Calu3 (cell line): Measurements from ENCODE around the gene COL18A1. TPM values are rescaled to one million over a fixed set of nuclear protein-coding genes. Genes with fewer than 3 reads are reported as not detected.
A peak's percentile ranks its signal among the peaks of the same experiment; 100 is the strongest.

ENCODE experiments used
- Bru-seq: library from RNA; stranded (reverse); fragments of 400-500 nt; gene quantifications from one replicate; lab custom pipeline; 2021; lab: Mats Ljungman, UMichigan
- BruChase-seq, 2 experiments: library from RNA; stranded (reverse); fragments of 400-500 nt; gene quantifications; one replicate each; lab custom pipeline; 2021; lab: Mats Ljungman, UMichigan
- BruUV-seq: library from RNA; stranded (reverse); fragments of 400-500 nt; replicated peaks from 2 replicates; lab custom pipeline; 2021; lab: Mats Ljungman, UMichigan
- CTCF ChIA-PET: fragments of 300-600 bp; sonication (Branson Sonifier 250); formaldehyde crosslinking; loops from one replicate; lab custom pipeline; 2022; ENCODE audit warnings: antibody characterized with exemption; lab: Charles Lee
- DNase-seq: peaks from one replicate; pipeline ENCODE4 v3.0.0; 2022
- H3K27ac Mint-ChIP-seq: one replicate; pipeline ENCODE4 v1.8.0; 2022; ENCODE audit warnings: mixed read lengths; ENCODE audit not compliant: unreplicated experiment
- H3K27me3 Mint-ChIP-seq: one replicate; pipeline ENCODE4 v1.8.0; 2022; ENCODE audit warnings: mixed read lengths; ENCODE audit not compliant: unreplicated experiment
- H3K36me3 Mint-ChIP-seq: one replicate; pipeline ENCODE4 v1.8.0; 2022; ENCODE audit warnings: mild to moderate bottlenecking, moderate library complexity, mixed read lengths; ENCODE audit not compliant: insufficient read depth, unreplicated experiment
- H3K4me1 Mint-ChIP-seq: one replicate; pipeline ENCODE4 v1.8.0; 2022; ENCODE audit warnings: mild to moderate bottlenecking, low read depth, mixed read lengths; ENCODE audit not compliant: unreplicated experiment
- H3K4me3 Mint-ChIP-seq: one replicate; pipeline ENCODE4 v1.8.0; 2022; ENCODE audit warnings: mild to moderate bottlenecking, low read depth, moderate library complexity, mixed read lengths; ENCODE audit not compliant: unreplicated experiment
- H3K9me3 Mint-ChIP-seq: one replicate; pipeline ENCODE4 v1.8.0; 2022; ENCODE audit warnings: low read depth, mixed read lengths; ENCODE audit not compliant: unreplicated experiment
- intact Hi-C: fragments of 100-400 bp; cut with micrococcal nuclease; formaldehyde crosslinking; loops from one replicate; pipeline ENCODE4 v1.10.0; 2022; ENCODE audit not compliant: unreplicated experiment
- long read RNA-seq: library from polyadenylated mRNA; stranded (forward); transcript quantifications from one replicate; pipeline ENCODE4 v2.0.0, GENCODE V29; 2022
- total RNA-seq: library from RNA; stranded (reverse); gene quantifications from 2 replicates; pipeline ENCODE4 v1.2.3, GENCODE V29; 2022
- TF ChIP-seq, protein P1 (sequence below): fragments of 200-600 bp; IDR thresholded peaks from one replicate; pipeline ENCODE4 v1.8.0; 2022; ENCODE audit warnings: antibody characterized with exemption; ENCODE audit not compliant: unreplicated experiment

Gene COL18A1
- total RNA-seq (54.5 and 82.9 TPM in 2 replicates), Bru-seq, nascent RNA (percentile 45 among the genes with signal in this experiment), BruChase-seq, experiment 1, labeled RNA remaining after a 6-hour chase (percentile 66 among the genes with signal in this experiment), BruChase-seq, experiment 2, labeled RNA remaining after a 2-hour chase (percentile 71 among the genes with signal in this experiment)
- long read RNA-seq, full-length matches to known transcripts = 22 of 67 reads
- long read RNA-seq, partial matches to known transcripts = 20 of 67 reads
- long read RNA-seq, other reads (novel, unspliced or antisense) = 25 of 67 reads

DNA sequence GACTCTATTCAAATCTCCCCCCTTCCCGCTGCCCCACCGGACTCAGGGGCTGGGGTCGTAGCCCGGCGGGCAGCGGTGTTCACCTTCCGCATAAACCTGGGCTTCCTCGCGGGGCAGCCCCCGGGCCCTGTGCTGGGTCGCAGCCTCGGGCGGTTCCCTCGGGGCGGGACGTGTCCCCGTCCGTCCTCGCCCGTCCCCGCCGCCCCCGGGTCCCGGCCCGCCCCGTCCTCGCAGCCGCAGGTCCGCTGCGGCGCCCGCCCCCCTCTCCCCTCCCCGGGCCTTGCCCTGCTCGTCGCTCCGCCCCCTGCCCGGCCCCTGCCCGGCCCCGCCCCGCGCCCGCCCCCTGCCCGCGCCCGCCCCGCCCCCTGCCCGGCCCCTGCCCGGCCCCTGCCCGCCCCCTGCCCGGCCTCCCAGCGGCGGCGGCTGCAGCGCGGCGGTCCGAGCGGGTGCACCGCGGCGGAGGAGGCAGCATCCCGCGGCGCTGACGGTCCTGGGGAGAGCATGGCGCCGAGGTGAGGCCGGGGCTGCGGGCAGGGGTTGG, at the start of gene COL18A1:
Gene COL18A1, plus strand, starts transcription at position 436 of the 541 bp plus-strand sequence. Its CDS starts 66 bp downstream, at position 502.
- Mint-ChIP-seq H3K27ac (peak within 1 kb of the TSS; percentile 75), H3K4me3 (peak within 1 kb of the TSS; percentile 71), H3K4me1 (peaks cover 39% of the 10 kb centered on the region), H3K9me3 (no peaks in the 10 kb centered on the region), H3K36me3 (peaks cover 23% of the 10 kb centered on the region), H3K27me3 (no peaks in the 10 kb centered on the region)
- CTCF ChIA-PET = no interaction called here
- intact Hi-C loops = no loop called here
- DNase-seq = peak; percentile 55
- TF ChIP-seq, protein P1, sequence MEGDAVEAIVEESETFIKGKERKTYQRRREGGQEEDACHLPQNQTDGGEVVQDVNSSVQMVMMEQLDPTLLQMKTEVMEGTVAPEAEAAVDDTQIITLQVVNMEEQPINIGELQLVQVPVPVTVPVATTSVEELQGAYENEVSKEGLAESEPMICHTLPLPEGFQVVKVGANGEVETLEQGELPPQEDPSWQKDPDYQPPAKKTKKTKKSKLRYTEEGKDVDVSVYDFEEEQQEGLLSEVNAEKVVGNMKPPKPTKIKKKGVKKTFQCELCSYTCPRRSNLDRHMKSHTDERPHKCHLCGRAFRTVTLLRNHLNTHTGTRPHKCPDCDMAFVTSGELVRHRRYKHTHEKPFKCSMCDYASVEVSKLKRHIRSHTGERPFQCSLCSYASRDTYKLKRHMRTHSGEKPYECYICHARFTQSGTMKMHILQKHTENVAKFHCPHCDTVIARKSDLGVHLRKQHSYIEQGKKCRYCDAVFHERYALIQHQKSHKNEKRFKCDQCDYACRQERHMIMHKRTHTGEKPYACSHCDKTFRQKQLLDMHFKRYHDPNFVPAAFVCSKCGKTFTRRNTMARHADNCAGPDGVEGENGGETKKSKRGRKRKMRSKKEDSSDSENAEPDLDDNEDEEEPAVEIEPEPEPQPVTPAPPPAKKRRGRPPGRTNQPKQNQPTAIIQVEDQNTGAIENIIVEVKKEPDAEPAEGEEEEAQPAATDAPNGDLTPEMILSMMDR = no peak
- BruUV-seq = no TSS peak

GRCh38 chr21:45355573-45355972, 49.4 kb upstream of the COL18A1 start:
- TF ChIP-seq, protein P1 = no peak
- no peak overlapping the region for H3K4me3 Mint-ChIP-seq
- H3K27me3 Mint-ChIP-seq = peaks cover 13% of the 10 kb centered on the region
- intact Hi-C loops = no loop called here
- peaks cover 6% of the 10 kb centered on the region for H3K4me1 Mint-ChIP-seq
- peaks cover 4% of the 10 kb centered on the region for H3K36me3 Mint-ChIP-seq
- DNase-seq = no peak
- no peak overlapping the region for H3K27ac Mint-ChIP-seq
- no TSS peak for BruUV-seq
- no peaks in the 10 kb centered on the region for H3K9me3 Mint-ChIP-seq
- CTCF ChIA-PET = no interaction called here

DNA sequence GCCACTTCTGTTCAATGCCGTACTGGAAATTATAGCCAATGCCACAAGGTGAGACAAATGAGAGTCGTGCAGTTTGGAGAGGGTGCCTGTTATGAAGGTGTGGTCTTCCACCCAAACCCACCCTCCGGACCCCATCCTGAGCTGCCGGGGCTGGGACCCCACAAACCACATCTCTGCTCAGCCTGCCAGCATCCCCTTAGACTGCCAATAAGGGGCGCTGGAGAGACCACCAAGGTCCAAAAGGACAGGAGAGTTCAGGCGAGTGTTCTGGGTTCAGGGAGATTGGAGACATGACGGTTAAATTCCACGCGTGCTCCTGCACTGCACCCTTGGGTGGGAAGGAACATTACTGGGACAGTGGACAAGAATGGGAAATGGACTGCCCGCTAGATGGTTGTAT, 48.7 kb upstream of the COL18A1 start:
- CTCF ChIA-PET = no interaction called here
- TF ChIP-seq, protein P1 = no peak
- Mint-ChIP-seq H3K9me3 (no peaks in the 10 kb centered on the region), H3K27ac (no peak overlapping the region), H3K36me3 (peaks cover 4% of the 10 kb centered on the region), H3K4me1 (peaks cover 6% of the 10 kb centered on the region), H3K4me3 (no peak overlapping the region), H3K27me3 (peaks cover 13% of the 10 kb centered on the region)
- DNase-seq = no peak
- BruUV-seq = no TSS peak
- intact Hi-C loops = no loop called here

DNA sequence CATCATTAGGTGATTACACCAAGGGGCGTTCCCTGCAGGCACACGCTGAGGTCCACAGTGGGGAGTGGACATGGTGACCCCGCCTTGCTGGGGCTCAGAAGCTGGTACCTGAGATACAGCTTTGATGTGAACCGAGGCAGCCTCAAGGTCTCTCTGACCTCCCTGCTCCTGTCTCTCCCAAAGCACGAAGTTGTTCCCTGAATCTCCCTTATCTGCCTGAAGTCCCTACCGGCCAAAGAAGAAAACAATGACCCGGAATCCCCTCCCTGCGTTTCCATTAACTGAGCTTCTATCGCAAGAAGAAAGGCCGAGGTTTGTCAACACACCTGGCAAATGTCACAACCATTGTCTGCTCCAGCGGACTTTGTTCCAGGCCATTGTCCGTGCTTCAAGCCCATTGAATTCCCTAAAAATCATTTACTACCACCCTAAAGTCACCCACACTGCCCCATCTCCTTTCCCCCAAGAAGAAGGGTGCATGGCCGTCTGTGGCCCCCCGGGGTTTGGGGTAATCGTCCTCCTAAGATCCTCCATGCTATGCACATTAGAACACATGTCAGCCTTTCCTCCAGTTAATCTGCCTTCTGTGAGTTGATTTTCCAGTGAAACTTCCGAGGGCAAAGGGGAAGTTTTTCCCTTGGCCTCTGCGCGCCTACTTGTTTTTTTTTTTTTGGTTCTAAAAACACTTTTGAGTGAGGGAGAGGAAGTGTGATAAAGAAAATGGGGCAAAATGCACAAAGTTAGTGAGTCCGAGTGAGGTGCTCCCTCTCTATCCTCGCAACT, 48.1 kb upstream of the COL18A1 start:
- no peaks in the 10 kb centered on the region for H3K9me3 Mint-ChIP-seq
- no peak overlapping the region for H3K27ac Mint-ChIP-seq
- peaks cover 6% of the 10 kb centered on the region for H3K4me1 Mint-ChIP-seq
- TF ChIP-seq, protein P1 = no peak
- intact Hi-C loops = no loop called here
- H3K4me3 Mint-ChIP-seq = no peak overlapping the region
- no peak for DNase-seq
- H3K36me3 Mint-ChIP-seq = peaks cover 4% of the 10 kb centered on the region
- CTCF ChIA-PET = no interaction called here
- peaks cover 13% of the 10 kb centered on the region for H3K27me3 Mint-ChIP-seq
- no TSS peak for BruUV-seq
